GM23338 (cell line): Measurements from ENCODE around the gene MYO9B.

ENCODE experiments used
- CREB1 ChIP-seq: fragments of 250-450 bp; sonication (Bioruptor Pico); IDR thresholded peaks from 2 replicates; pipeline ENCODE4 v1.5.0; 2020; ENCODE audit warnings: low read depth, mild to moderate bottlenecking, moderate library complexity
- ETS1 ChIP-seq: IDR thresholded peaks from 2 replicates; pipeline ENCODE4 v1.6.1; 2016; ENCODE audit warnings: antibody characterized with exemption
- EZH2 ChIP-seq: fragments of 200-600 bp; sonication (generic); IDR thresholded peaks from one replicate; pipeline ENCODE4 v1.8.0; 2017; ENCODE audit warnings: antibody characterized with exemption, mild to moderate bottlenecking, low read depth; ENCODE audit not compliant: unreplicated experiment
- EZH2phosphoT487 ChIP-seq: fragments of 200-600 bp; sonication (generic); IDR thresholded peaks from one replicate; pipeline ENCODE4 v1.8.1; 2018; ENCODE audit warnings: antibody characterized with exemption; ENCODE audit not compliant: unreplicated experiment
- JUNB ChIP-seq: IDR thresholded peaks from one replicate; pipeline ENCODE4 v1.6.1; 2016; ENCODE audit warnings: antibody characterized with exemption; ENCODE audit not compliant: unreplicated experiment
- NANOG ChIP-seq: IDR thresholded peaks from 2 replicates; pipeline ENCODE4 v1.6.1; 2016; ENCODE audit warnings: antibody characterized with exemption, borderline replicate concordance
- POLR2AphosphoS5 ChIP-seq: IDR thresholded peaks from 2 replicates; pipeline ENCODE4 v1.6.1; 2016; ENCODE audit warnings: antibody characterized with exemption, low read depth
- REST ChIP-seq: IDR thresholded peaks from one replicate; pipeline ENCODE4 v1.6.1; 2018; ENCODE audit warnings: antibody characterized with exemption; ENCODE audit not compliant: unreplicated experiment
- STAT1 ChIP-seq: IDR thresholded peaks from one replicate; pipeline ENCODE4 v1.6.1; 2016; ENCODE audit warnings: antibody characterized with exemption; ENCODE audit not compliant: unreplicated experiment
- TF ChIP-seq, protein P1 (sequence below), 2 experiments: fragments of 200-600 bp in 1 of 2; sonication (generic) in 1 of 2; conservative IDR thresholded peaks; 2 replicates each; pipeline versions ENCODE4 v1.5.1 to v1.6.1; 2016 to 2017; ENCODE audit warnings: antibody characterized with exemption in 2 of 2, low read depth in 2 of 2, mild to moderate bottlenecking in 2 of 2, moderate library complexity in 1 of 2

DNA sequence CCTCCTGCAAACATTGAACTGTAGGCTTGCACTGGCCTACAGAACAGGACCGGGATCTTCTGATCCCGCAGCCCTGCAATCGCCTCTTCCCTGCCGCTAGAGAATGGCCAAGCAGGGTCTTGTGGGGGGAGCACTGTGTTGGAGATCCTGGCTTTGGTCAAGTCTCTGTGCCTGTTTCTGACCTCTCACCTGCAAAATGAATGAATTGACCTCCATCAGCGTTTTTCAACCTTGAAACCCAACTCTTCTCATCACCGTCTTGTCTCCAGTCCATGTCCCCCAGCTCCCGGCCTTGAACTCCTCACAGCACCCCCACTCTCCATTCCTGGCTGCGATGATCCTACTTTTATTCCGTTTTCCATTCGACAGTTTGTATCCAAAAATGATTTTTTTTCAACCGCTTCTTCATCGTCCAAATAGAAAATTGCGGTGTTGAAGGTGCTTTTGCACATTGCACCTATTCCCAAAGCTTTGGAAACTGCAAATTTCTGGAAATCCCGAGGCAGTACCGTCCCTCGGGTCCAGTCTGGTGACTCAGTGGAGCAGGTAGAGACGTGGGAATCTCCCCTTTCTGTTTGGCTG, 2.0 kb downstream of the MYO9B start:
- no peak for TF ChIP-seq POLR2AphosphoS5
- TF ChIP-seq, protein P1, sequence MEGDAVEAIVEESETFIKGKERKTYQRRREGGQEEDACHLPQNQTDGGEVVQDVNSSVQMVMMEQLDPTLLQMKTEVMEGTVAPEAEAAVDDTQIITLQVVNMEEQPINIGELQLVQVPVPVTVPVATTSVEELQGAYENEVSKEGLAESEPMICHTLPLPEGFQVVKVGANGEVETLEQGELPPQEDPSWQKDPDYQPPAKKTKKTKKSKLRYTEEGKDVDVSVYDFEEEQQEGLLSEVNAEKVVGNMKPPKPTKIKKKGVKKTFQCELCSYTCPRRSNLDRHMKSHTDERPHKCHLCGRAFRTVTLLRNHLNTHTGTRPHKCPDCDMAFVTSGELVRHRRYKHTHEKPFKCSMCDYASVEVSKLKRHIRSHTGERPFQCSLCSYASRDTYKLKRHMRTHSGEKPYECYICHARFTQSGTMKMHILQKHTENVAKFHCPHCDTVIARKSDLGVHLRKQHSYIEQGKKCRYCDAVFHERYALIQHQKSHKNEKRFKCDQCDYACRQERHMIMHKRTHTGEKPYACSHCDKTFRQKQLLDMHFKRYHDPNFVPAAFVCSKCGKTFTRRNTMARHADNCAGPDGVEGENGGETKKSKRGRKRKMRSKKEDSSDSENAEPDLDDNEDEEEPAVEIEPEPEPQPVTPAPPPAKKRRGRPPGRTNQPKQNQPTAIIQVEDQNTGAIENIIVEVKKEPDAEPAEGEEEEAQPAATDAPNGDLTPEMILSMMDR (conservative IDR thresholded peaks at IDR 0.05; ENCODE audit: low read depth in 2 of 2), result no peak
- TF ChIP-seq EZH2, result no peak
- no peak for TF ChIP-seq NANOG
- no peak for TF ChIP-seq EZH2phosphoT487
- TF ChIP-seq REST, result no peak
- no peak for TF ChIP-seq CREB1 (CRISPR knock-in tag)
- TF ChIP-seq ETS1, result no peak
- no peak for TF ChIP-seq STAT1
- no peak for TF ChIP-seq JUNB
